Neural cell (in vitro differentiated cells): ENCODE measurements around the gene PRELP. TPM values are rescaled to one million over a fixed set of nuclear protein-coding genes. Genes with fewer than 3 reads are reported as not detected.

ENCODE experiments used
- H2AFZ ChIP-seq: fragments of 200-600, 300-800 bp; sonication (generic), shearing (Covaris generic); 2 replicates; pipeline ENCODE4 v1.6.0; 2014; ENCODE audit warnings: low read depth, mild to moderate bottlenecking, antibody characterized with exemption, low read length, moderate library complexity
- H3F3A ChIP-seq: fragments of 200-600 bp; shearing (Covaris generic); 2 replicates; pipeline ENCODE4 v1.6.1; 2016; ENCODE audit warnings: mild to moderate bottlenecking, moderate library complexity, mixed read lengths, antibody characterized with exemption, low read length; ENCODE audit not compliant: insufficient read depth, poor library complexity, severe bottlenecking
- H3K27ac ChIP-seq: fragments of 200-600, 300-800 bp; sonication (generic), shearing (Covaris generic); 2 replicates; pipeline ENCODE4 v1.5.1; 2014; ENCODE audit warnings: mild to moderate bottlenecking, low read length, moderate library complexity
- H3K27me3 ChIP-seq: fragments of 300-800, 200-600 bp; sonication (generic), shearing (Covaris generic); 2 replicates; pipeline ENCODE4 v1.6.0; 2014; ENCODE audit warnings: mild to moderate bottlenecking, low read depth, low read length, moderate library complexity; ENCODE audit not compliant: insufficient read depth
- H3K36me3 ChIP-seq: fragments of 300-800, 200-600 bp; sonication (generic), shearing (Covaris generic); 2 replicates; pipeline ENCODE4 v1.5.1; 2014; ENCODE audit warnings: mild to moderate bottlenecking, antibody characterized with exemption, low read length, moderate library complexity; ENCODE audit not compliant: insufficient read depth
- H3K4me2 ChIP-seq: fragments of 300-800, 200-600 bp; sonication (generic), shearing (Covaris generic); 2 replicates; pipeline ENCODE4 v1.6.0; 2014; ENCODE audit warnings: mild to moderate bottlenecking, low read length
- H3K4me3 ChIP-seq: fragments of 300-800, 200-600 bp; sonication (generic), shearing (Covaris generic); 2 replicates; pipeline ENCODE4 v1.5.1; 2014; ENCODE audit warnings: mild to moderate bottlenecking, low read length, moderate library complexity
- H3K79me2 ChIP-seq: fragments of 200-600 bp; shearing (Covaris generic); replicated peaks from 2 replicates; pipeline ENCODE4 v1.6.0; 2014; ENCODE audit warnings: mild to moderate bottlenecking, low read length, moderate library complexity; ENCODE audit not compliant: insufficient read depth
- H3K9ac ChIP-seq: fragments of 300-800, 200-600 bp; sonication (generic), shearing (Covaris generic); 2 replicates; pipeline ENCODE4 v1.6.1; 2016; ENCODE audit warnings: mild to moderate bottlenecking, low read length, mixed read lengths
- H3K9me2 ChIP-seq: fragments of 200-600 bp; shearing (Covaris generic); 2 replicates; pipeline ENCODE4 v1.6.1; 2016; ENCODE audit warnings: mild to moderate bottlenecking, low read length, mixed read lengths; ENCODE audit not compliant: insufficient read depth
- H3K9me3 ChIP-seq: fragments of 200-600, 300-800 bp; sonication (generic), shearing (Covaris generic); 2 replicates; pipeline ENCODE4 v1.6.1; 2016; ENCODE audit warnings: mild to moderate bottlenecking, mixed run types, low read length, moderate library complexity, mixed read lengths
- H4K20me1 ChIP-seq: fragments of 200-600 bp; shearing (Covaris generic); 2 replicates; pipeline ENCODE4 v1.6.1; 2016; ENCODE audit warnings: mild to moderate bottlenecking, mixed run types; ENCODE audit not compliant: insufficient read depth
- CTCF ChIP-seq: fragments of 450-650 bp; IDR thresholded peaks from 2 replicates; pipeline ENCODE4 v1.5.1; 2014; ENCODE audit warnings: antibody characterized with exemption, mild to moderate bottlenecking, moderate library complexity; ENCODE audit not compliant: poor library complexity, severe bottlenecking
- EZH2 ChIP-seq: fragments of 200-600, 300-800 bp; shearing (Covaris generic), sonication (generic); IDR thresholded peaks from 2 replicates; pipeline ENCODE4 v1.6.1; 2014; ENCODE audit warnings: antibody characterized with exemption, low read length, borderline replicate concordance, mild to moderate bottlenecking; ENCODE audit not compliant: insufficient read depth, poor library complexity, severe bottlenecking
- MXI1 ChIP-seq: fragments of 450-650 bp; conservative IDR thresholded peaks from 2 replicates; pipeline ENCODE4 v1.6.1; 2014; ENCODE audit warnings: antibody characterized with exemption, mild to moderate bottlenecking; ENCODE audit not compliant: poor library complexity, severe bottlenecking
- POLR2AphosphoS5 ChIP-seq: IDR thresholded peaks from 2 replicates; pipeline ENCODE4 v1.6.1; 2012
- RAD21 ChIP-seq: fragments of 450-650 bp; conservative IDR thresholded peaks from 2 replicates; pipeline ENCODE4 v1.6.1; 2014; ENCODE audit warnings: antibody characterized with exemption, mild to moderate bottlenecking, moderate library complexity
- REST ChIP-seq: IDR thresholded peaks from 2 replicates; pipeline ENCODE4 v1.6.1; 2012; ENCODE audit warnings: borderline replicate concordance
- SMC3 ChIP-seq: fragments of 450-650 bp; conservative IDR thresholded peaks from 2 replicates; pipeline ENCODE4 v1.6.1; 2014; ENCODE audit warnings: antibody characterized with exemption, mild to moderate bottlenecking, moderate library complexity; ENCODE audit not compliant: poor library complexity
- TAF1 ChIP-seq: IDR thresholded peaks from 2 replicates; pipeline ENCODE4 v1.6.1; 2012; ENCODE audit warnings: low read depth
- polyA plus RNA-seq: library from polyadenylated mRNA; depleted of rRNA; stranded (reverse); fragments of >200 nt; gene quantifications from 2 replicates; pipeline ENCODE4 v1.2.3, GENCODE V29; 2014

Gene PRELP
- polyA plus RNA-seq, 1 donor from 2014 or later, result not detected

- H2AFZ ChIP-seq, result no peak overlapping the region
- no peak overlapping the region for H3K4me2 ChIP-seq
Observed at GRCh38 chr1:203461717-203462116, 13.9 kb upstream of the PRELP start.

GRCh38 chr1:203462143-203462542 is 13.5 kb upstream of the PRELP start:
- Histone ChIP-seq H3K4me2 (no peak overlapping the region), H2AFZ (no peak overlapping the region), H3K27me3 (no peaks in the 10 kb centered on the region), H3K9ac (no peak overlapping the region), H3F3A (no peaks in the 10 kb centered on the region), H3K79me2 (no peaks in the 10 kb centered on the region), H4K20me1 (no peaks in the 10 kb centered on the region), H3K27ac (no peak overlapping the region), H3K36me3 (no peaks in the 10 kb centered on the region), H3K9me2 (no peaks in the 10 kb centered on the region), H3K9me3 (no peaks in the 10 kb centered on the region), H3K4me3 (no peak overlapping the region)
- TF ChIP-seq POLR2AphosphoS5 (no peak), EZH2 (no peak), SMC3 (no peak), MXI1 (no peak), RAD21 (no peak), REST (no peak), TAF1 (no peak)

More at GRCh38 chr1:203461717-203462116, 13.9 kb upstream of the PRELP start:
- Histone ChIP-seq H3K27ac (no peak overlapping the region), H3K9ac (no peak overlapping the region), H3K27me3 (no peaks in the 10 kb centered on the region), H3K36me3 (no peaks in the 10 kb centered on the region), H3K79me2 (no peaks in the 10 kb centered on the region), H3K9me2 (no peaks in the 10 kb centered on the region), H3K9me3 (no peaks in the 10 kb centered on the region), H4K20me1 (no peaks in the 10 kb centered on the region), H3K4me3 (no peak overlapping the region), H3F3A (no peaks in the 10 kb centered on the region)
- TF ChIP-seq RAD21, result no peak
- TF ChIP-seq REST, result no peak
- no peak for TF ChIP-seq TAF1
- no peak for TF ChIP-seq SMC3
- no peak for TF ChIP-seq CTCF
